GM12891 (cell line): ENCODE results near the gene ZNF562.

Experiments used
- PAX5 ChIP-seq: IDR thresholded peaks from 2 replicates; pipeline ENCODE4 v1.6.1; 2011; ENCODE audit warnings: low read length, moderate library complexity, mild to moderate bottlenecking; ENCODE audit not compliant: insufficient read depth, severe bottlenecking
- POLR2A ChIP-seq: IDR thresholded peaks from 2 replicates; pipeline ENCODE4 v1.6.1; 2011; ENCODE audit warnings: low read depth, low read length, control low read depth
- POU2F2 ChIP-seq: IDR thresholded peaks from 2 replicates; pipeline ENCODE4 v1.6.1; 2011; ENCODE audit warnings: low read depth, mild to moderate bottlenecking, control low read depth, low read length, moderate library complexity
- SPI1 ChIP-seq: IDR thresholded peaks from 2 replicates; pipeline ENCODE4 v1.6.1; 2011; ENCODE audit warnings: low read depth, low read length, control low read depth
- TAF1 ChIP-seq: IDR thresholded peaks from 2 replicates; pipeline ENCODE4 v1.6.1; 2011; ENCODE audit warnings: low read depth, low read length, control low read depth

DNA sequence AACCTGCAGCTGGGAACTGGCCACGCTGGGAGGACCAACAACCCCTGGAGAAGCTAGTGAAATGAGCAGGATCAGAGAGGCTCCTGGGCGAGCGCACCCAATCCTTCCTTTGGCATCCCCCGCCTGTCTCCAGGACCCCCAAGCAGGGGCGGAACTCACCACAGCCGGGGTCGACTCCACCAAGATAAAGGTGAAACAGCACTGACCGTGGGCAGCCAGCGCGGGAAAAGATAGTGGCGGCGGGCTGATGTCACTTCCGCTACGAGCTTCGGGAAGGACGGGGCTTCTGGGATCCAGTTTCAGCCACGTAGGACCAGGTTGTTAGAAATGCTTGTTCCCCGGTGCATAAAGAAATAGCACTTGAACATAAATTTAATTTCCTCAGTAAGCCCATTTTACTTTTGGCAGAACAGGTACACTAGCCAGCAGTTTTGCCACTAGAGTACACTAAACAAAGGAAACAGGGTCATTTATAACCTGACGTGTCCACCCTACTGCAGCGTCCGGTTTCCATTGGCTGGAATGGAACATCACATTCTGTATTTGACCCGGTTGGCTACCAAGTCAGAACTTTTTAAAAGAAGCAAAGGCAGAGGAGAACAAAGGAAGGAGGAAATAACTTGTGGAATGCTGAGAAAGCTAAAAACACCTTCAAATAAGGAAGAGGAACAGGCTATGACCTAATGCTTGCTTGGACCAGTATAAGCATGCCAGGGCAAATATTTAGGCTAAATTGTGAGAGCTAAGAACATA lies 25.5 kb upstream of the ZNF562 start:
- no peak for TF ChIP-seq POLR2A
- no peak for TF ChIP-seq PAX5
- TF ChIP-seq TAF1, result no peak
- TF ChIP-seq POU2F2, result no peak
- no peak for TF ChIP-seq SPI1
